ENCODE measurements around the gene PIAS4.

DNA sequence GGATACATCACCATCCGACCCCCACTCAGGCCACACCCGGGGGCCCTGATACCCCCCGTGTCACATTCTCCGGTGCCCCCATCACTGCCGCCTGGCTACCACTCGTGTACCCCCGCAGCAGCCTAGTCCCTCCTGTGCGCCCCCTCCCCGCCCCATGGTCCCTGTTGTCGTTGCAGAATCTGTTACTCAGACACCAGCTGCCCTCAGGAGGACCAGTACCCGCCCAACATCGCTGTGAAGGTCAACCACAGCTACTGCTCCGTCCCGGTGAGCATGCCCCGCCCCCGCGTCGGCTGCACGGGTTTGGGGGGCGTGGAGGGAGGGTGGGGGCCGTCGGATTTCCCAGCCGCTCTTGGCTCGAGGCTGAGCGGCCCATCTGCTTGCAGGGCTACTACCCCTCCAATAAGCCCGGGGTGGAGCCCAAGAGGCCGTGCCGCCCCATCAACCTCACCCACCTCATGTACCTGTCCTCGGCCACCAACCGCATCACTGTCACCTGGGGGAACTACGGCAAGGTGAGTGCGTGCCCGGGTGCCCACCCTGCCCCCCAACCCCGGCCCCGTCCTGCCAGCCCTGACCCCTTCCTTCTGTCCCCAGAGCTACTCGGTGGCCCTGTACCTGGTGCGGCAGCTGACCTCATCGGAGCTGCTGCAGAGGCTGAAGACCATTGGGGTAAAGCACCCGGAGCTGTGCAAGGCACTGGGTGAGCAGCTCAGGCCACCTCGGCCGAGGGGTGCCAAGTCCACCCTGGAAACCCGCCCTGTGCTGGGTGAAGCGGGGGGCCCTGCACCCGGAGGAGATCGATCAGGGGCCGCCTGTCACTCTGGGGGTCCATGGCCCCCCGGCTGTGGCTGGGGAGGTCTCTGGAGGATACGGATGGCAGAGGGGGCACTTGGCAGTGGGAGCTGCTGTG, 21.1 kb downstream of the PIAS4 start:
- TF ChIP-seq, protein P1, sequence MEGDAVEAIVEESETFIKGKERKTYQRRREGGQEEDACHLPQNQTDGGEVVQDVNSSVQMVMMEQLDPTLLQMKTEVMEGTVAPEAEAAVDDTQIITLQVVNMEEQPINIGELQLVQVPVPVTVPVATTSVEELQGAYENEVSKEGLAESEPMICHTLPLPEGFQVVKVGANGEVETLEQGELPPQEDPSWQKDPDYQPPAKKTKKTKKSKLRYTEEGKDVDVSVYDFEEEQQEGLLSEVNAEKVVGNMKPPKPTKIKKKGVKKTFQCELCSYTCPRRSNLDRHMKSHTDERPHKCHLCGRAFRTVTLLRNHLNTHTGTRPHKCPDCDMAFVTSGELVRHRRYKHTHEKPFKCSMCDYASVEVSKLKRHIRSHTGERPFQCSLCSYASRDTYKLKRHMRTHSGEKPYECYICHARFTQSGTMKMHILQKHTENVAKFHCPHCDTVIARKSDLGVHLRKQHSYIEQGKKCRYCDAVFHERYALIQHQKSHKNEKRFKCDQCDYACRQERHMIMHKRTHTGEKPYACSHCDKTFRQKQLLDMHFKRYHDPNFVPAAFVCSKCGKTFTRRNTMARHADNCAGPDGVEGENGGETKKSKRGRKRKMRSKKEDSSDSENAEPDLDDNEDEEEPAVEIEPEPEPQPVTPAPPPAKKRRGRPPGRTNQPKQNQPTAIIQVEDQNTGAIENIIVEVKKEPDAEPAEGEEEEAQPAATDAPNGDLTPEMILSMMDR (IDR thresholded peaks at IDR 0.05 in 2 of 3, conservative IDR thresholded peaks at IDR 0.05 in 1 of 3; ENCODE audit: control insufficient read depth in 2 of 3, extremely low read depth in 1 of 3, insufficient read depth in 1 of 3, low read depth in 3 of 3, low read length in 3 of 3): no peak
- TF ChIP-seq ATF7 (IDR thresholded peaks at IDR 0.05; ENCODE audit: low read depth) (no peak), ZSCAN29 (IDR thresholded peaks at IDR 0.05) (no peak), SIN3A (IDR thresholded peaks at IDR 0.05; ENCODE audit: low read depth, low read length) (no peak), YBX1 (IDR thresholded peaks at IDR 0.05) (no peak), SMARCA5 (IDR thresholded peaks at IDR 0.05) (no peak), TAF1 (IDR thresholded peaks at IDR 0.05; ENCODE audit: borderline replicate concordance, low read depth, low read length) (no peak)
- TF ChIP-seq, protein P2, sequence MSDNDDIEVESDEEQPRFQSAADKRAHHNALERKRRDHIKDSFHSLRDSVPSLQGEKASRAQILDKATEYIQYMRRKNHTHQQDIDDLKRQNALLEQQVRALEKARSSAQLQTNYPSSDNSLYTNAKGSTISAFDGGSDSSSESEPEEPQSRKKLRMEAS (IDR thresholded peaks at IDR 0.05; ENCODE audit: low read depth, low read length): no peak
- TF ChIP-seq, protein P3, sequence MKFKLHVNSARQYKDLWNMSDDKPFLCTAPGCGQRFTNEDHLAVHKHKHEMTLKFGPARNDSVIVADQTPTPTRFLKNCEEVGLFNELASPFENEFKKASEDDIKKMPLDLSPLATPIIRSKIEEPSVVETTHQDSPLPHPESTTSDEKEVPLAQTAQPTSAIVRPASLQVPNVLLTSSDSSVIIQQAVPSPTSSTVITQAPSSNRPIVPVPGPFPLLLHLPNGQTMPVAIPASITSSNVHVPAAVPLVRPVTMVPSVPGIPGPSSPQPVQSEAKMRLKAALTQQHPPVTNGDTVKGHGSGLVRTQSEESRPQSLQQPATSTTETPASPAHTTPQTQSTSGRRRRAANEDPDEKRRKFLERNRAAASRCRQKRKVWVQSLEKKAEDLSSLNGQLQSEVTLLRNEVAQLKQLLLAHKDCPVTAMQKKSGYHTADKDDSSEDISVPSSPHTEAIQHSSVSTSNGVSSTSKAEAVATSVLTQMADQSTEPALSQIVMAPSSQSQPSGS (IDR thresholded peaks at IDR 0.05; ENCODE audit: low read length): no peak
- TF ChIP-seq, protein P4, sequence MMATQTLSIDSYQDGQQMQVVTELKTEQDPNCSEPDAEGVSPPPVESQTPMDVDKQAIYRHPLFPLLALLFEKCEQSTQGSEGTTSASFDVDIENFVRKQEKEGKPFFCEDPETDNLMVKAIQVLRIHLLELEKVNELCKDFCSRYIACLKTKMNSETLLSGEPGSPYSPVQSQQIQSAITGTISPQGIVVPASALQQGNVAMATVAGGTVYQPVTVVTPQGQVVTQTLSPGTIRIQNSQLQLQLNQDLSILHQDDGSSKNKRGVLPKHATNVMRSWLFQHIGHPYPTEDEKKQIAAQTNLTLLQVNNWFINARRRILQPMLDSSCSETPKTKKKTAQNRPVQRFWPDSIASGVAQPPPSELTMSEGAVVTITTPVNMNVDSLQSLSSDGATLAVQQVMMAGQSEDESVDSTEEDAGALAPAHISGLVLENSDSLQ (IDR thresholded peaks at IDR 0.05): no peak
